Breast epithelium (tissue), 3 donors: ENCODE data around the gene KPTN.

Source experiments
- POLR2A ChIP-seq: fragments of 450-650 bp; IDR thresholded peaks from one replicate; pipeline ENCODE4 v1.6.1; 2016; ENCODE audit warnings: antibody characterized with exemption, mild to moderate bottlenecking, moderate library complexity
- POLR2AphosphoS5 ChIP-seq, 3 donors: sonication (generic); formaldehyde crosslinking; IDR thresholded peaks; one replicate each; pipeline ENCODE4 v1.6.1; 2017; ENCODE audit warnings: antibody characterized with exemption in 3 of 3

DNA sequence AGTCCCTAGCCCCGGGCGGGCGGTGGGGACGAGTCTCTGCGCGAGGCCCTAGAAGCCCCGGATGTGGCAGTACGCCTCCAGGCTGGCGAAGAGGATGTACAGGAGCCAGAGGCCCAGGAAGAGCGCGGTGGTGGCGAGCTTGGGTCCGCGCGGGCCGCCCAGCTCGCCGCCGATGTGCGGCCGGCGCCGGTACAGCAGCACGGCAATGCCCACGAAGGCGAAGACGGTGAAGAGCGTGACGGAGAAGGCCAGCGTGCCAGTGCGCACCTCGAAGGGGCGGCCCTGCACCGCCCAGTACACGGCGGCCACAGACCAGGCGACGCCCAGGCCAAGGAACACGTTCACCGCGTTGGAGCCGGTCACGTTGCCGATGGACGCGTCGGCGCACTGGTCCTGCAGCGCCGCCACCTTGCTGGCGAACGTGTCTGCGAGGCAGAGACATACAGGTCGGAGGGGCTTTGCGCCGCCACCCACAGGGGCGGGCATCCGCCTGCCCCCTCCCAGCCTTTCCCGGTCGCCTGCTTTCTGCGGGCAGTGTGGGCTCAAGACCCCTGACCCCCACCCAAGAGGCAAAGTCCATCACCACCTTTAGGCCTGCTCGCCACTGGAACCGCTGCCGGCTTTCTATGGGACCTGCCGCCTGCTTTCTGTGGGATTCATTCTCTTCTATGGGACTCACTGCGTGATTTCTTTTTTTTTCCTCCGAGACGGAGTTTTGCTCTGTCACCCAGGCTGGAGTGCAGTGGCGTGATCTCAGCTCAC is 53.8 kb downstream of the KPTN start:
- no peak for TF ChIP-seq POLR2AphosphoS5 (IDR thresholded peaks at IDR 0.05)
- no peak for TF ChIP-seq POLR2A
